GM12892 (cell line): ENCODE data around the gene NEXN.

Experiments used
- POLR2A ChIP-seq: IDR thresholded peaks from 2 replicates; pipeline ENCODE4 v1.6.1; 2011; ENCODE audit warnings: low read depth, low read length, control low read depth
- POLR2AphosphoS5 ChIP-seq: IDR thresholded peaks from 2 replicates; pipeline ENCODE4 v1.6.1; 2011; ENCODE audit warnings: low read depth, low read length, control low read depth

DNA sequence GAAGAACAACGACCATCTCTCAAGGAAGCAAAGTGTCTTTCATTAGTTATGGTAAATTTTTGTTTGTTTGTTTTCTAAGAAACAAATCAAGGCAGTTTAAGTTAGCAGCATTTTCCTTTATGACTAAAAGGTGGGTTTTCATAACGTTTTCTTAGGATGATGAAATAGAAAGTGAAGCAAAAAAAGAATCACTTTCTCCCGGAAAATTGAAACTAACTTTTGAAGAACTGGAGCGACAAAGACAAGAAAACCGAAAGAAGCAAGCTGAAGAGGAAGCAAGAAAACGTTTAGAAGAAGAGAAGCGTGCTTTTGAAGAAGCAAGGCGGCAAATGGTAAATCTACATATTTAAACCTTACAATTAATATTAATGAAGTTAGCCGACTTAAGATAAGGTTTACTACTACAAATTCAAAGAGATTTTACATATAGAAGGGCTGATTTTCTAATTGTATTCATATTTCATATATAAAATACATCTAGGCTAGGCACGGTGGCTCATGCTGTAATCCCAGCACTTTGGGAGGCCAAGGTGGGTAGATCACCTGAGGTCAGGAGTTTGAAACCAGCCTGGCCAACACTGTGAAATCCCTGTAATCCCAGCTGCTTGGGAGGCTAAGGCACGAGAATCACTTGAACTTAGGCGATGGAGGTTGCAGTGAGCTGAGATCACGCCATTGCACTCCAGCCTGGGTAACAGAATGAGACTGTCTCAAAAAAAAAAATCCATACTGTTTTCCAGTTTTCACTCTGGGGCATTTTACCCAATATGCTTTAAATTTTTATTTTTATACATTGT, 38.3 kb downstream of the NEXN start:
- TF ChIP-seq POLR2A (no peak), POLR2AphosphoS5 (no peak)
